CD4-positive, alpha-beta memory T cell (primary cell): ENCODE results near the gene WDR86. TPM values are rescaled to one million over a fixed set of nuclear protein-coding genes. Genes with fewer than 3 reads are reported as not detected.

Source experiments
- CTCF ChIA-PET: fragments of 350-600 bp; sonication (Branson Sonifier 250); formaldehyde crosslinking; loops from one replicate; lab custom pipeline; 2021; ENCODE audit warnings: inconsistent platforms; ENCODE audit not compliant: partially characterized antibody; lab: Charles Lee
- POLR2A ChIA-PET: fragments of 350-600 bp; sonication (Branson Sonifier 250); formaldehyde crosslinking; loops from one replicate; lab custom pipeline; 2021; ENCODE audit not compliant: partially characterized antibody; lab: Charles Lee
- DNase-seq, 5 donors: peaks; one replicate each; pipeline versions ENCODE4 v3.0.0 to v3.0.0-alpha.2; 2020 to 2022; ENCODE audit warnings: mixed read lengths in 1 of 5
- H3K27ac ChIP-seq: one replicate; pipeline ENCODE4 v1.7.0; 2013; ENCODE audit warnings: low read depth, low read length
- H3K27me3 ChIP-seq: 2 replicates; pipeline ENCODE4 v1.7.0; 2013; ENCODE audit warnings: mild to moderate bottlenecking, low read length, moderate library complexity; ENCODE audit not compliant: insufficient read depth
- H3K36me3 ChIP-seq: 2 replicates; pipeline ENCODE4 v1.7.0; 2013; ENCODE audit warnings: mild to moderate bottlenecking, low read length, moderate library complexity; ENCODE audit not compliant: insufficient read depth
- H3K4me1 ChIP-seq: 2 replicates; pipeline ENCODE4 v1.7.0; 2013; ENCODE audit warnings: mild to moderate bottlenecking, low read length, moderate library complexity; ENCODE audit not compliant: insufficient read depth
- H3K4me3 ChIP-seq, 2 donors: one replicate each; pipeline ENCODE4 v1.7.0; 2013; ENCODE audit warnings: low read length in 2 of 2, mild to moderate bottlenecking in 1 of 2
- H3K9me3 ChIP-seq, 2 donors: one replicate each; pipeline ENCODE4 v1.7.0; 2013; ENCODE audit warnings: low read length in 2 of 2, control low read depth in 1 of 2; ENCODE audit not compliant: control insufficient read depth in 1 of 2
- H3K27ac Mint-ChIP-seq, 7 donors: one replicate each; pipeline ENCODE4 v1.8.0; 2020 to 2021; ENCODE audit warnings: mixed read lengths in 7 of 7, mild to moderate bottlenecking in 6 of 7, inconsistent platforms in 3 of 7, moderate library complexity in 3 of 7
- H3K27me3 Mint-ChIP-seq, 2 donors: one replicate each; pipeline ENCODE4 v1.8.0; 2020 to 2021; ENCODE audit warnings: mixed read lengths in 2 of 2
- H3K36me3 Mint-ChIP-seq, 2 donors: one replicate each; pipeline ENCODE4 v1.8.0; 2020 to 2021; ENCODE audit warnings: mixed read lengths in 2 of 2, inconsistent platforms in 1 of 2, mild to moderate bottlenecking in 1 of 2
- H3K4me1 Mint-ChIP-seq, 4 donors: one replicate each; pipeline ENCODE4 v1.8.0; 2020 to 2021; ENCODE audit warnings: mixed read lengths in 4 of 4, mild to moderate bottlenecking in 1 of 4
- H3K4me3 Mint-ChIP-seq, 8 donors: one replicate each; pipeline ENCODE4 v1.8.0; 2020 to 2021; ENCODE audit warnings: mixed read lengths in 8 of 8, mild to moderate bottlenecking in 7 of 8, moderate library complexity in 6 of 8, inconsistent platforms in 3 of 8
- H3K9me3 Mint-ChIP-seq, 8 donors: one replicate each; pipeline ENCODE4 v1.8.0; 2020 to 2021; ENCODE audit warnings: mixed read lengths in 8 of 8, mild to moderate bottlenecking in 5 of 8, inconsistent platforms in 3 of 8, moderate library complexity in 1 of 8
- intact Hi-C: fragments of 100-400 bp; cut with micrococcal nuclease; formaldehyde crosslinking; loops from one replicate; pipeline ENCODE4 v1.15.1; 2023
- polyA plus RNA-seq, 2 donors: library from polyadenylated mRNA; unstranded; fragments of 300-500 nt; fragmentation: Illumina TruSeq; gene quantifications; one replicate each; pipeline ENCODE4 v1.2.3, GENCODE V29; 2021
- total RNA-seq, 2 experiments: library from RNA; stranded (reverse); gene quantifications; one replicate each; pipeline ENCODE4 v1.2.3, GENCODE V29; 2021

The WDR86 gene
- total and polyA plus RNA-seq, 4 experiments from 2014 or later: 7.0 to 14.4 (median 9.0) TPM

- peak overlapping the region in 6 of 8 donors; percentile 40 to 84 (median 78) for H3K4me3 Mint-ChIP-seq
These were observed 18.8 kb upstream of the WDR86 start for GRCh38 chr7:151428378-151429236.

GRCh38 chr7:151427705-151428377, 18.0 kb upstream of the WDR86 start:
- Mint-ChIP-seq H3K4me1 (peaks cover 35 to 63% (median 47%) of the 10 kb centered on the region in 4 donors), H3K4me3 (peak overlapping the region in 5 of 8 donors; percentile 15 to 84 (median 57)), H3K27me3 (no peaks in the 10 kb centered on the region), H3K9me3 (peaks cover 0 to 2% (median 0%) of the 10 kb centered on the region in 8 donors), H3K27ac (peak overlapping the region; percentile 91 to 98 (median 94)), H3K36me3 (no peaks in the 10 kb centered on the region)
- no peaks in the 10 kb centered on the region for H3K9me3 ChIP-seq
- intact Hi-C loops: no loop called here
- CTCF ChIA-PET: interaction anchor here (1.3 kb wide), 1 partner anchor 113 kb away, joined by 3 read pairs; no protein-coding TSS in a partner anchor
- POLR2A ChIA-PET: interaction anchor here (0.6 to 4.2 kb wide), 3 partner anchors 18 to 44 kb away, joined by 4 to 21 read pairs (median 20); partner anchors contain the start of gene WDR86
- no peaks in the 10 kb centered on the region for H3K36me3 ChIP-seq
- peak overlapping the region; percentile 29 for H3K27ac ChIP-seq
- no peak overlapping the region for H3K4me3 ChIP-seq
- H3K4me1 ChIP-seq: peaks cover 66% of the 10 kb centered on the region
- no peaks in the 10 kb centered on the region for H3K27me3 ChIP-seq
- no peak for DNase-seq

More at GRCh38 chr7:151428378-151429236, 18.8 kb upstream of the WDR86 start:
- Histone ChIP-seq H3K27me3 (no peaks in the 10 kb centered on the region), H3K27ac (peak overlapping the region; percentile 48), H3K4me1 (peaks cover 73% of the 10 kb centered on the region), H3K9me3 (no peaks in the 10 kb centered on the region), H3K36me3 (no peaks in the 10 kb centered on the region), H3K4me3 (no peak overlapping the region)
- H3K27me3 Mint-ChIP-seq: no peaks in the 10 kb centered on the region
- H3K9me3 Mint-ChIP-seq: no peaks in the 10 kb centered on the region
- no peak for DNase-seq
- peak overlapping the region; percentile 91 to 98 (median 94) for H3K27ac Mint-ChIP-seq
- ChIA-PET CTCF (interaction anchor here (1.3 to 2.1 kb wide), 2 partner anchors 20 to 114 kb away, joined by 3 to 27 read pairs; no protein-coding TSS in a partner anchor), POLR2A (interaction anchor here (0.6 to 4.2 kb wide), 5 partner anchors 19 to 60 kb away, joined by 3 to 21 read pairs (median 10); partner anchors contain the start of gene WDR86)
- H3K4me1 Mint-ChIP-seq: peaks cover 40 to 70% (median 54%) of the 10 kb centered on the region in 4 donors
- intact Hi-C loops: loop anchor here (1.0 kb wide), 2 partner anchors 19 to 60 kb away; no protein-coding TSS in a partner anchor
- H3K36me3 Mint-ChIP-seq: no peaks in the 10 kb centered on the region

- Histone ChIP-seq H3K36me3 (no peaks in the 10 kb centered on the region), H3K9me3 (no peaks in the 10 kb centered on the region), H3K4me3 (no peak overlapping the region), H3K4me1 (peaks cover 58% of the 10 kb centered on the region), H3K27me3 (no peaks in the 10 kb centered on the region), H3K27ac (peak overlapping the region; percentile 29)
- Mint-ChIP-seq H3K27ac (peak overlapping the region in 2 of 7 donors; percentile 19 to 77), H3K27me3 (no peaks in the 10 kb centered on the region), H3K4me3 (no peak overlapping the region), H3K36me3 (peaks cover 0 to 3% of the 10 kb centered on the region in 2 donors), H3K4me1 (peaks cover 31 to 55% (median 43%) of the 10 kb centered on the region in 4 donors), H3K9me3 (peaks cover 0 to 5% (median 0%) of the 10 kb centered on the region in 8 donors)
- ChIA-PET POLR2A (interaction anchor here (1.0 kb wide), 1 partner anchor 22 kb away, joined by 3 read pairs; no protein-coding TSS in a partner anchor), CTCF (interaction anchor here (1.3 to 1.4 kb wide), 2 partner anchors 112 to 549 kb away, joined by 3 read pairs; no protein-coding TSS in a partner anchor)
- intact Hi-C loops: no loop called here
- DNase-seq: no peak
These were observed 17.3 kb upstream of the WDR86 start for GRCh38 chr7:151426904-151427704.

GRCh38 chr7:151426441-151426903, 16.6 kb upstream of the WDR86 start:
- no peaks in the 10 kb centered on the region for H3K27me3 ChIP-seq
- ChIA-PET POLR2A (interaction anchor here (1.0 kb wide), 1 partner anchor 22 kb away, joined by 3 read pairs; no protein-coding TSS in a partner anchor), CTCF (interaction anchor here (1.4 kb wide), 1 partner anchor 548 kb away, joined by 3 read pairs; no protein-coding TSS in a partner anchor)
- H3K4me1 Mint-ChIP-seq: peaks cover 30 to 49% (median 39%) of the 10 kb centered on the region in 4 donors
- no peak overlapping the region for H3K4me3 Mint-ChIP-seq
- H3K36me3 ChIP-seq: no peaks in the 10 kb centered on the region
- peaks cover 0 to 12% (median 0%) of the 10 kb centered on the region in 8 donors for H3K9me3 Mint-ChIP-seq
- no peak overlapping the region for H3K4me3 ChIP-seq
- no peaks in the 10 kb centered on the region for H3K27me3 Mint-ChIP-seq
- H3K4me1 ChIP-seq: peaks cover 52% of the 10 kb centered on the region
- H3K27ac Mint-ChIP-seq: peak overlapping the region in 4 of 7 donors; percentile 9 to 23 (median 14)
- H3K36me3 Mint-ChIP-seq: peaks cover 0 to 8% of the 10 kb centered on the region in 2 donors
- intact Hi-C loops: no loop called here
- no peaks in the 10 kb centered on the region for H3K9me3 ChIP-seq
- DNase-seq: no peak
- no peak overlapping the region for H3K27ac ChIP-seq

- POLR2A ChIA-PET: interaction anchor here (1.0 to 1.3 kb wide), 2 partner anchors 16 to 23 kb away, joined by 3 read pairs; partner anchors contain the start of gene WDR86
- peaks cover 0 to 16% (median 0%) of the 10 kb centered on the region in 8 donors for H3K9me3 Mint-ChIP-seq
- CTCF ChIA-PET: interaction anchor here (1.4 kb wide), 1 partner anchor 548 kb away, joined by 3 read pairs; no protein-coding TSS in a partner anchor
These were observed 16.0 kb upstream of the WDR86 start for GRCh38 chr7:151425670-151426440.

More at GRCh38 chr7:151425670-151426440, 16.0 kb upstream of the WDR86 start:
- Mint-ChIP-seq H3K27me3 (no peaks in the 10 kb centered on the region), H3K27ac (peak overlapping the region in 3 of 7 donors; percentile 9 to 23 (median 9)), H3K4me3 (no peak overlapping the region), H3K36me3 (peaks cover 0 to 8% of the 10 kb centered on the region in 2 donors), H3K4me1 (peaks cover 27 to 43% (median 35%) of the 10 kb centered on the region in 4 donors)
- no peaks in the 10 kb centered on the region for H3K36me3 ChIP-seq
- no peak for DNase-seq
- no peak overlapping the region for H3K4me3 ChIP-seq
- peaks cover 46% of the 10 kb centered on the region for H3K4me1 ChIP-seq
- H3K27ac ChIP-seq: no peak overlapping the region
- no peaks in the 10 kb centered on the region for H3K9me3 ChIP-seq
- no peaks in the 10 kb centered on the region for H3K27me3 ChIP-seq
- intact Hi-C loops: no loop called here
